ENCODE measurements around the gene ZFAND2A. TPM values are rescaled to one million over a fixed set of nuclear protein-coding genes. Genes with fewer than 3 reads are reported as not detected.

ZFAND2A gene
- total RNA-seq, 1 donor from 2014 or later: 34.5 TPM

GRCh38 chr7:1125603-1125969, 34.4 kb downstream of the ZFAND2A start:
- Mint-ChIP-seq H3K27ac (ENCODE audit: unreplicated experiment) (no peak overlapping the region), H3K27me3 (ENCODE audit: unreplicated experiment) (peaks cover 3% of the 10 kb centered on the region), H3K4me3 (ENCODE audit: unreplicated experiment) (no peak overlapping the region), H3K36me3 (ENCODE audit: unreplicated experiment) (no peaks in the 10 kb centered on the region), H3K9me3 (ENCODE audit: unreplicated experiment) (peaks cover 5% of the 10 kb centered on the region), H3K4me1 (ENCODE audit: low read depth, unreplicated experiment) (peaks cover 11% of the 10 kb centered on the region)
- no peak for TF ChIP-seq CTCF (IDR thresholded peaks at IDR 0.05; ENCODE audit: partially characterized antibody, unreplicated experiment)
- no peak for DNase-seq

- Mint-ChIP-seq H3K4me1 (ENCODE audit: low read depth, unreplicated experiment) (peaks cover 11% of the 10 kb centered on the region), H3K27me3 (ENCODE audit: unreplicated experiment) (peaks cover 3% of the 10 kb centered on the region), H3K4me3 (ENCODE audit: unreplicated experiment) (no peak overlapping the region), H3K36me3 (ENCODE audit: unreplicated experiment) (no peaks in the 10 kb centered on the region), H3K27ac (ENCODE audit: unreplicated experiment) (no peak overlapping the region), H3K9me3 (ENCODE audit: unreplicated experiment) (peaks cover 5% of the 10 kb centered on the region)
- no peak for DNase-seq
- no peak for TF ChIP-seq CTCF (IDR thresholded peaks at IDR 0.05; ENCODE audit: partially characterized antibody, unreplicated experiment)
These were observed 35.0 kb downstream of the ZFAND2A start for GRCh38 chr7:1124816-1125602.

GRCh38 chr7:1124164-1124563, 35.8 kb downstream of the ZFAND2A start:
- Mint-ChIP-seq H3K27ac (ENCODE audit: unreplicated experiment) (peak overlapping the region; percentile 36), H3K27me3 (ENCODE audit: unreplicated experiment) (no peaks in the 10 kb centered on the region), H3K36me3 (ENCODE audit: unreplicated experiment) (no peaks in the 10 kb centered on the region), H3K9me3 (ENCODE audit: unreplicated experiment) (peaks cover 3% of the 10 kb centered on the region), H3K4me3 (ENCODE audit: unreplicated experiment) (no peak overlapping the region), H3K4me1 (ENCODE audit: low read depth, unreplicated experiment) (peaks cover 11% of the 10 kb centered on the region)
- DNase-seq: no peak
- no peak for TF ChIP-seq CTCF (IDR thresholded peaks at IDR 0.05; ENCODE audit: partially characterized antibody, unreplicated experiment)

GRCh38 chr7:1123715-1124114, 36.3 kb downstream of the ZFAND2A start:
- no peaks in the 10 kb centered on the region for H3K27me3 Mint-ChIP-seq (ENCODE audit: unreplicated experiment)
- peak; percentile 45 for TF ChIP-seq CTCF (IDR thresholded peaks at IDR 0.05; ENCODE audit: partially characterized antibody, unreplicated experiment)

GRCh38 chr7:1122832-1123501, 37.0 kb downstream of the ZFAND2A start:
- no peaks in the 10 kb centered on the region for H3K27me3 Mint-ChIP-seq (ENCODE audit: unreplicated experiment)
- peak overlapping the region; percentile 33 for H3K27ac Mint-ChIP-seq (ENCODE audit: unreplicated experiment)
- H3K9me3 Mint-ChIP-seq (ENCODE audit: unreplicated experiment): peaks cover 3% of the 10 kb centered on the region

More at GRCh38 chr7:1123715-1124114, 36.3 kb downstream of the ZFAND2A start:
- H3K9me3 Mint-ChIP-seq (ENCODE audit: unreplicated experiment): peaks cover 3% of the 10 kb centered on the region
- peaks cover 11% of the 10 kb centered on the region for H3K4me1 Mint-ChIP-seq (ENCODE audit: low read depth, unreplicated experiment)
- DNase-seq: peak; percentile 85
- H3K36me3 Mint-ChIP-seq (ENCODE audit: unreplicated experiment): no peaks in the 10 kb centered on the region
- H3K27ac Mint-ChIP-seq (ENCODE audit: unreplicated experiment): peak overlapping the region; percentile 12
- H3K4me3 Mint-ChIP-seq (ENCODE audit: unreplicated experiment): no peak overlapping the region

More at GRCh38 chr7:1122832-1123501, 37.0 kb downstream of the ZFAND2A start:
- Mint-ChIP-seq H3K4me3 (ENCODE audit: unreplicated experiment) (peak overlapping the region; percentile 52), H3K36me3 (ENCODE audit: unreplicated experiment) (no peaks in the 10 kb centered on the region), H3K4me1 (ENCODE audit: low read depth, unreplicated experiment) (peaks cover 11% of the 10 kb centered on the region)
- DNase-seq: no peak
- TF ChIP-seq CTCF (IDR thresholded peaks at IDR 0.05; ENCODE audit: partially characterized antibody, unreplicated experiment): no peak
